Astrocyte (in vitro differentiated cells and primary cell): ENCODE measurements around the gene ADGRB3.

ENCODE experiments used
- CTCF ChIP-seq: IDR thresholded peaks from 2 replicates; pipeline ENCODE4 v1.5.1; 2011; ENCODE audit warnings: low read depth, mild to moderate bottlenecking, inconsistent platforms, low read length, moderate library complexity; ENCODE audit not compliant: insufficient read depth
- EZH2 ChIP-seq: IDR thresholded peaks from 2 replicates; pipeline ENCODE4 v1.6.1; 2012; ENCODE audit warnings: mild to moderate bottlenecking, low read length, inconsistent platforms; ENCODE audit not compliant: insufficient read depth

DNA sequence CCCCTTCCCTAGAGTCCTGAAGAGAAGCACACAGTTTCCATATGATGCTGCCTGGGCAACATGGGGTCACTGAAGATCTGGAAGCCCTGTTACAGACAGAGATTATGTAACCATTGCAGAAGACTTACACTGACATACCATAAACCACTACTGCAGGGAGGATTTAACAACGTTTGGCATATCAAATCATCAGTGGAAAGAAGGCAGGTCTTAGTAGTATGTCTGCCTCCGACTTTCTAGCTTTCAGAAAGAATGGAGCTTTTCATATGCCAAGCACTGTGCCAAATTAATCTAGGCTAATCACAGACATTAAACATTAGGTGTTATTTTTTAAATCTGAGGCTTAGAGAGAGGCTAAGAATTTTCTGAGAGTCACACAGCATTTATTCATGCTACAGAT, 144.3 kb downstream of the ADGRB3 start:
- TF ChIP-seq CTCF: no peak
- no peak for TF ChIP-seq EZH2
